NT2/D1 (cell line): ENCODE data around the gene TMEM131.

Experiments used
- SUZ12 ChIP-seq: IDR thresholded peaks from 2 replicates; pipeline ENCODE4 v1.6.1; 2011; ENCODE audit not compliant: insufficient read length, insufficient read depth; ENCODE audit errors: extremely low read depth
- YY1 ChIP-seq: IDR thresholded peaks from 2 replicates; pipeline ENCODE4 v1.6.1; 2011; ENCODE audit not compliant: insufficient read length, insufficient read depth
- ZNF274 ChIP-seq: IDR thresholded peaks from 2 replicates; pipeline ENCODE4 v1.6.1; 2011; ENCODE audit warnings: mild to moderate bottlenecking, low read depth, low read length

GRCh38 chr2:97724501-97724900 is 271.2 kb downstream of the TMEM131 start:
- TF ChIP-seq ZNF274 (no peak), YY1 (no peak), SUZ12 (no peak)
